ENCODE results near the gene TWSG1. TPM values are rescaled to one million over a fixed set of nuclear protein-coding genes. Genes with fewer than 3 reads are reported as not detected.
A peak's percentile ranks its signal among the peaks of the same experiment; 100 is the strongest.
"Not testable (repeated sequence)": the region's sequence is repeated elsewhere in the genome, so short reads cannot be mapped to it uniquely, and the experiment has no call there.

Gene TWSG1
- polyA plus RNA-seq, 1 experiment = 328 TPM

GRCh38 chr18:9389706-9390105, 55.1 kb downstream of the TWSG1 start:
- no peak for TF ChIP-seq CTCF (IDR thresholded peaks at IDR 0.05; ENCODE audit: low read depth, low read length)
- Histone ChIP-seq H3K27ac (ENCODE audit: low read depth, low read length) (no peak overlapping the region), H3K27me3 (ENCODE audit: control insufficient read depth, insufficient read depth, low read length) (no peaks in the 10 kb centered on the region), H3K9me3 (ENCODE audit: control insufficient read depth, insufficient read depth, low read length) (peaks cover 6% of the 10 kb centered on the region), H3K4me3 (ENCODE audit: low read depth, low read length) (no peak overlapping the region)
- DNase-seq (ENCODE audit: low read depth, low spot score) = no peak
- ChIA-PET CTCF (no interaction called here), POLR2A (no interaction called here)

- ChIA-PET CTCF (no interaction called here), POLR2A (no interaction called here)
- H3K4me3 ChIP-seq (ENCODE audit: low read depth, low read length) = no peak overlapping the region
- TF ChIP-seq CTCF (IDR thresholded peaks at IDR 0.05; ENCODE audit: low read depth, low read length) = no peak
- no peaks in the 10 kb centered on the region for H3K27me3 ChIP-seq (ENCODE audit: control insufficient read depth, insufficient read depth, low read length)
- H3K9me3 ChIP-seq (ENCODE audit: control insufficient read depth, insufficient read depth, low read length) = peaks cover 6% of the 10 kb centered on the region
- H3K27ac ChIP-seq (ENCODE audit: low read depth, low read length) = peak overlapping the region; percentile 13
- no peak for DNase-seq (ENCODE audit: low read depth, low spot score)
These were observed 58.2 kb downstream of the TWSG1 start for GRCh38 chr18:9392726-9393125.

GRCh38 chr18:9394046-9394445, 59.5 kb downstream of the TWSG1 start:
- no peak for TF ChIP-seq CTCF (IDR thresholded peaks at IDR 0.05; ENCODE audit: low read depth, low read length)
- DNase-seq (ENCODE audit: low read depth, low spot score) = no peak
- no peak overlapping the region for H3K4me3 ChIP-seq (ENCODE audit: low read depth, low read length)
- no peaks in the 10 kb centered on the region for H3K27me3 ChIP-seq (ENCODE audit: control insufficient read depth, insufficient read depth, low read length)
- H3K9me3 ChIP-seq (ENCODE audit: control insufficient read depth, insufficient read depth, low read length) = peaks cover 6% of the 10 kb centered on the region
- no peak overlapping the region for H3K27ac ChIP-seq (ENCODE audit: low read depth, low read length)
- CTCF ChIA-PET = no interaction called here
- POLR2A ChIA-PET = no interaction called here

GRCh38 chr18:9400197-9400596, 65.6 kb downstream of the TWSG1 start:
- DNase-seq (ENCODE audit: low read depth, low spot score) = no peak
- Histone ChIP-seq H3K27ac (ENCODE audit: low read depth, low read length) (no peak overlapping the region), H3K9me3 (ENCODE audit: control insufficient read depth, insufficient read depth, low read length) (peaks cover 9% of the 10 kb centered on the region), H3K4me3 (ENCODE audit: low read depth, low read length) (no peak overlapping the region), H3K27me3 (ENCODE audit: control insufficient read depth, insufficient read depth, low read length) (no peaks in the 10 kb centered on the region)
- no peak for TF ChIP-seq CTCF (IDR thresholded peaks at IDR 0.05; ENCODE audit: low read depth, low read length)
- ChIA-PET CTCF (no interaction called here), POLR2A (no interaction called here)

- Histone ChIP-seq H3K27ac (ENCODE audit: low read depth, low read length) (no peak overlapping the region), H3K4me3 (ENCODE audit: low read depth, low read length) (no peak overlapping the region), H3K27me3 (ENCODE audit: control insufficient read depth, insufficient read depth, low read length) (no peaks in the 10 kb centered on the region), H3K9me3 (ENCODE audit: control insufficient read depth, insufficient read depth, low read length) (peaks cover 9% of the 10 kb centered on the region)
- ChIA-PET POLR2A (no interaction called here), CTCF (no interaction called here)
- TF ChIP-seq CTCF (IDR thresholded peaks at IDR 0.05; ENCODE audit: low read depth, low read length) = no peak
- no peak for DNase-seq (ENCODE audit: low read depth, low spot score)
These were observed 66.6 kb downstream of the TWSG1 start for GRCh38 chr18:9401176-9401575.

- H3K27me3 ChIP-seq (ENCODE audit: control insufficient read depth, insufficient read depth, low read length); POLR2A ChIA-PET; H3K27ac ChIP-seq (ENCODE audit: low read depth, low read length); H3K9me3 ChIP-seq (ENCODE audit: control insufficient read depth, insufficient read depth, low read length); CTCF ChIA-PET; DNase-seq (ENCODE audit: low read depth, low spot score); H3K4me3 ChIP-seq (ENCODE audit: low read depth, low read length): not testable (repeated sequence)
These were observed 67.9 kb downstream of the TWSG1 start for GRCh38 chr18:9402358-9403007.
